ENCODE data around the gene LRTM2.

Gene LRTM2

GRCh38 chr12:1864867-1865266, 44.5 kb downstream of the LRTM2 start:
- in situ Hi-C loops (cut with MboI; ENCODE audit: low sequenced_read_pairs, unreplicated experiment): no loop called here
- no peak for DNase-seq (ENCODE audit: low spot score)
- TF ChIP-seq, protein P1, sequence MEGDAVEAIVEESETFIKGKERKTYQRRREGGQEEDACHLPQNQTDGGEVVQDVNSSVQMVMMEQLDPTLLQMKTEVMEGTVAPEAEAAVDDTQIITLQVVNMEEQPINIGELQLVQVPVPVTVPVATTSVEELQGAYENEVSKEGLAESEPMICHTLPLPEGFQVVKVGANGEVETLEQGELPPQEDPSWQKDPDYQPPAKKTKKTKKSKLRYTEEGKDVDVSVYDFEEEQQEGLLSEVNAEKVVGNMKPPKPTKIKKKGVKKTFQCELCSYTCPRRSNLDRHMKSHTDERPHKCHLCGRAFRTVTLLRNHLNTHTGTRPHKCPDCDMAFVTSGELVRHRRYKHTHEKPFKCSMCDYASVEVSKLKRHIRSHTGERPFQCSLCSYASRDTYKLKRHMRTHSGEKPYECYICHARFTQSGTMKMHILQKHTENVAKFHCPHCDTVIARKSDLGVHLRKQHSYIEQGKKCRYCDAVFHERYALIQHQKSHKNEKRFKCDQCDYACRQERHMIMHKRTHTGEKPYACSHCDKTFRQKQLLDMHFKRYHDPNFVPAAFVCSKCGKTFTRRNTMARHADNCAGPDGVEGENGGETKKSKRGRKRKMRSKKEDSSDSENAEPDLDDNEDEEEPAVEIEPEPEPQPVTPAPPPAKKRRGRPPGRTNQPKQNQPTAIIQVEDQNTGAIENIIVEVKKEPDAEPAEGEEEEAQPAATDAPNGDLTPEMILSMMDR (IDR thresholded peaks at IDR 0.05; ENCODE audit: borderline replicate concordance, control extremely low read depth, extremely low read depth, insufficient read depth, missing control alignments): no peak

DNA sequence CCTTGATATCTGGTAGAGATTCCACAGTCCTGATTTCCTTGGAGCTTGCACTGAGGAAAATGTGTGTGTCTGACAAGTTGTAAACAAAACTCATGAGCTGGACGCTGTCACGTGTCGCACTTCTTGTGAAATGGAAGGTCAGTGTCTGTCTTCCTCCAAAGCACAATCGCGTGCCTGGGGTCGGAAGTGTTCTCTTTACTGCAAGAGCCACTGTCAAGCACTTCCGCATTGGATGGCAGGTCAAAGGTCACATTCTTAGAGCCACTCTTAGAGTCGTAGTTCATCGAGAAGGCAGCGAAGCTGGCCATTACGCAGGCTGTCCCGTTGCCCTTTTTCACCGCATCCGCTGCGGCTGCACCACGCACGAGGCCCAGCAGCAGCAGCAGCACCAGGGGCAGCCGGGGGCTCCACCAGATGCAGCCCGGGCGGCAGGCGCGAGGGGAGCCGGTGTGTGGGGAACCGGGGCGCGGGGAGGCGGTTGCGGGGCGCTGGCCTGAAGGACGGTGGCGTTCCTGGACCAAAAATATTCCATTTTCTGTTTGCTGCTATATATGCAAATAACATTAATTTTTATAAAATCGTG, 45.0 kb downstream of the LRTM2 start:
- DNase-seq (ENCODE audit: low spot score): no peak
- TF ChIP-seq, protein P1 (IDR thresholded peaks at IDR 0.05; ENCODE audit: borderline replicate concordance, control extremely low read depth, extremely low read depth, insufficient read depth, missing control alignments): no peak
- in situ Hi-C loops (cut with MboI; ENCODE audit: low sequenced_read_pairs, unreplicated experiment): no loop called here

DNA sequence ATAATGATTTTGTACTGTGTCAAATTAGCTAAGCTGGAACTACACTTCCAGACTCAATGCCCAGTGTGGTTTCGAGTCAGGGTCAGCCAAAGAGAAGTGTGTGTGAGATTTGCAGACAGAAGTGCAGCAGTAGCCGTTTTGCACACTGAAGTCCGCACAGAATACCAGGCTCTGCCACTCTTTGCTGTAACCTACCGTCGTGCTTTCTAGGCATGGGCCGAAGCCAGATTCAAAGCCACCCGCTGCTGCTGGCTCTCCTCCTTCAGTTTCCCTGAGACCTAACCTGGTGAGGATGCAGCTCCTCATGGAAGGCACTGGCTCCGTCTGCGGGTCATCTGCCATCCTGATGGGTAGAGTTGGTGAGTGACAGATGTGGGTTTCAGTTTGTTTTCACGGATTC, 48.8 kb downstream of the LRTM2 start:
- in situ Hi-C loops (cut with MboI; ENCODE audit: low sequenced_read_pairs, unreplicated experiment): no loop called here
- TF ChIP-seq, protein P1 (IDR thresholded peaks at IDR 0.05; ENCODE audit: borderline replicate concordance, control extremely low read depth, extremely low read depth, insufficient read depth, missing control alignments): no peak

DNA sequence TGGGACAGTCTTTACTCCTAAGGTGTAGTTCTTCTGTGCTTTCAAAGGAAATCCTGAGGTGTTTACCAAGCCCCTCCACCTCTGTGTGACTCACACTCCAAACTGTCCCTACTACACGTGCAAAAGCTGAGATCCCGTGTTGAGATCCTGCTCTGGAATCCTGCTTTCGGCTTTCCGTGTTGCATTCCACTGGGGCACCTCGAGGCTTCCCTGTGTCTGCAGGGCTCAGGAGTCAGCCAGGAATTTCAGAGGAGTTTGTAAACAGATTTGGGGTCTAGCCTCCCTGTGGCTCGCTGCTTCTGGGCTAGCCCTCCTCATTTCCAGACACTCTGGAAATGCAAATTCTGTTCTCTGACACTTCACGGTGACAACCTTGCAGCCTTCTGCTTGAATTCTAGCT, 49.7 kb downstream of the LRTM2 start:
- in situ Hi-C loops (cut with MboI; ENCODE audit: low sequenced_read_pairs, unreplicated experiment): no loop called here
- TF ChIP-seq, protein P1 (IDR thresholded peaks at IDR 0.05; ENCODE audit: borderline replicate concordance, control extremely low read depth, extremely low read depth, insufficient read depth, missing control alignments): no peak
- no peak for DNase-seq (ENCODE audit: low spot score)

More for the DNA sequence above, 48.8 kb downstream of the LRTM2 start:
- DNase-seq (ENCODE audit: low spot score): no peak

- in situ Hi-C loops (cut with MboI; ENCODE audit: low sequenced_read_pairs, unreplicated experiment): no loop called here
- TF ChIP-seq, protein P1 (IDR thresholded peaks at IDR 0.05; ENCODE audit: borderline replicate concordance, control extremely low read depth, extremely low read depth, insufficient read depth, missing control alignments): no peak
- DNase-seq (ENCODE audit: low spot score): no peak
These were observed 50.9 kb downstream of the LRTM2 start for GRCh38 chr12:1870998-1871917.

DNA sequence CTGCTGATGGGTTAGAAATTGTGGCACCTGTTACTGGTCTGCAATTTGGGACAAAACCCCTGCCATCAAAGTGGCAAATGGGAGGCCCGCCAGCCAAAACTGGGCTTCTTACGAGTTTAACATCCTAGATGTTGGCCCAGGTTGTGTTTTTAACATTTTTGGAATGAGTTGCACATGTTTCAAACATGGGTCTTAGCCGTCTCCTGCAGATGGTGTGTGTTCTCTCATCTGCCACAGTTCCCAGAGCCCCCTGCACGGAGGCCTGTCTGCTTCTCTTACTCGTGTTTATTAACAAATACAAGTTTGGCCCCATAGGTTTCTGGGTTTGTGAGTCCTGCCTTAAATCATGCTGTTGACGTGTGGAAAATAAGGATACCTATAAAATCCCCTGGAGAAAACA, 51.6 kb downstream of the LRTM2 start:
- DNase-seq (ENCODE audit: low spot score): no peak
- TF ChIP-seq, protein P1 (IDR thresholded peaks at IDR 0.05; ENCODE audit: borderline replicate concordance, control extremely low read depth, extremely low read depth, insufficient read depth, missing control alignments): no peak
- in situ Hi-C loops (cut with MboI; ENCODE audit: low sequenced_read_pairs, unreplicated experiment): no loop called here
